Measurements from ENCODE around the gene CRIM1.

GRCh38 chr2:36560726-36561125, 205.1 kb downstream of the CRIM1 start:
- no peak for TF ChIP-seq CTCF (IDR thresholded peaks at IDR 0.05)
- no peak for TF ChIP-seq POLR2A (IDR thresholded peaks at IDR 0.05)
